NCI-H2171 treated with DMSO at 0.1 percent for 48 hours (cell line): ENCODE data around the gene APOOL.
A peak's percentile ranks its signal among the peaks of the same experiment; 100 is the strongest.
"Not testable (repeated sequence)": the region's sequence is repeated elsewhere in the genome, so short reads cannot be mapped to it uniquely, and the experiment has no call there.

Experiments used
- DNase-seq: peaks from one replicate; lab custom pipeline; 2025; lab: John Stamatoyannopoulos, UW

The APOOL gene

GRCh38 chrX:85003655-85004244 lies at the start of gene APOOL:
APOOL (plus strand) TSS chrX:85003877; CDS start chrX:85003913, 36 bp downstream.
- peak; percentile 88 for DNase-seq

- no peak for DNase-seq
Measured at GRCh38 chrX:84956304-84956703, 47.4 kb upstream of the APOOL start.

- no peak for DNase-seq
Measured at GRCh38 chrX:84974803-84975202, 28.9 kb upstream of the APOOL start.

GRCh38 chrX:84991739-84992138 lies 11.9 kb upstream of the APOOL start:
- DNase-seq: not testable (repeated sequence)

GRCh38 chrX:84993150-84993549 lies 10.5 kb upstream of the APOOL start:
- no peak for DNase-seq

- no peak for DNase-seq
Measured at GRCh38 chrX:85001344-85001743, 2.3 kb upstream of the APOOL start.

- DNase-seq: no peak
Measured at GRCh38 chrX:85004255-85004654, 578 bp downstream of the APOOL start.

GRCh38 chrX:85012098-85012497 lies 8.4 kb downstream of the APOOL start:
- no peak for DNase-seq

- not testable (repeated sequence) for DNase-seq
Measured at GRCh38 chrX:85015351-85015750, 11.7 kb downstream of the APOOL start.

GRCh38 chrX:85017721-85018120 lies 14.0 kb downstream of the APOOL start:
- no peak for DNase-seq

- DNase-seq: no peak
Measured at GRCh38 chrX:85018471-85018870, 14.8 kb downstream of the APOOL start.

- DNase-seq: no peak
Measured at GRCh38 chrX:85020216-85020615, 16.5 kb downstream of the APOOL start.

- no peak for DNase-seq
Measured at GRCh38 chrX:85024044-85024443, 20.4 kb downstream of the APOOL start.

GRCh38 chrX:85024562-85024961 lies 20.9 kb downstream of the APOOL start:
- DNase-seq: peak; percentile 26

- DNase-seq: no peak
Measured at GRCh38 chrX:85026170-85026569, 22.5 kb downstream of the APOOL start.

GRCh38 chrX:85029043-85029442 lies 25.4 kb downstream of the APOOL start:
- no peak for DNase-seq

- no peak for DNase-seq
Measured at GRCh38 chrX:85031505-85031904, 27.8 kb downstream of the APOOL start.

- DNase-seq: no peak
Measured at GRCh38 chrX:85037114-85037513, 33.4 kb downstream of the APOOL start.

GRCh38 chrX:85051627-85052026 lies 48.0 kb downstream of the APOOL start:
- DNase-seq: no peak

- DNase-seq: no peak
Measured at GRCh38 chrX:85052205-85052604, 48.5 kb downstream of the APOOL start.

- DNase-seq: no peak
Measured at GRCh38 chrX:85052636-85053343, 49.1 kb downstream of the APOOL start.

GRCh38 chrX:85065512-85066198 lies 62.0 kb downstream of the APOOL start:
- DNase-seq: no peak

GRCh38 chrX:85077247-85077646 lies 73.6 kb downstream of the APOOL start:
- not testable (repeated sequence) for DNase-seq
